Activated naive CD4-positive, alpha-beta T cell (primary cell): ENCODE results near the gene HRH2.
A peak's percentile ranks its signal among the peaks of the same experiment; 100 is the strongest.

Experiments used
- DNase-seq, 4 experiments: peaks; one replicate each; lab custom pipeline; 2025; lab: John Stamatoyannopoulos, UW

HRH2 gene

DNA sequence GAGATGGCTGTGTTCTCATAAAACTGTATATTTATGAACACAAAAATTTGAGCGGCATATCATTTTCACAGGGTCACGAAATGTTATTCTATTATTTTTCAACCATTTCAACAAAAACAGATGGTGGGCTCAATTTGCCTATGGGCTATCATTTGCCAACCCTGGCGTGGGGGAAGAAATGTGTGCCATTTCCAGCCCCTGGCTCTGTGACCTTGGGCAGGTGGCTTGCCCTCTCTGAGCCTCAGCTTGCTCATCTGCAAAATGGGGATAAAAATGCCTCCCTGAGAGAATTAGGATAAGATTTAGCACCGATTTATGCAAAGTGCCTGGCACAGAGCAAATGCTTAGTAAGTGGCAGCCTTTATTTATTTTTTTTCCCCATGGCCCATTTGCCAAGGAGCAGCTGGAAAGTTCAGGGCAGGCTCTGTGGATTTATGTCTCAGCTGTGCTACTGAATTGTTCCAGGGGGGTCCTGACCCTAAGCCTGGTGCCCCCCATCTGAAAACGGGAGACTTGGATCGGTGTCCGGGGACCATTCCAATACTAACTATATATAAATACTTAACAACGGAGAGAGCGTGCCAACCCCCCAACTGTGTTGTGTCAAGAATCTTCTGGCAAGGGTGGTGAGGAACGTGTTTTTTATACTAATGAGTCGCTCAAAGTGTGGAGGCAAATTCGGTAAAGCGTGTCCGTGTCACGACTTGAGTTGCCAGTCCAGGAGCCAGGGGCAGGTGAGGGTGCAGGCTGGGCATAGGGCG lies 34.5 kb downstream of the HRH2 start:
- no peak for DNase-seq

DNA sequence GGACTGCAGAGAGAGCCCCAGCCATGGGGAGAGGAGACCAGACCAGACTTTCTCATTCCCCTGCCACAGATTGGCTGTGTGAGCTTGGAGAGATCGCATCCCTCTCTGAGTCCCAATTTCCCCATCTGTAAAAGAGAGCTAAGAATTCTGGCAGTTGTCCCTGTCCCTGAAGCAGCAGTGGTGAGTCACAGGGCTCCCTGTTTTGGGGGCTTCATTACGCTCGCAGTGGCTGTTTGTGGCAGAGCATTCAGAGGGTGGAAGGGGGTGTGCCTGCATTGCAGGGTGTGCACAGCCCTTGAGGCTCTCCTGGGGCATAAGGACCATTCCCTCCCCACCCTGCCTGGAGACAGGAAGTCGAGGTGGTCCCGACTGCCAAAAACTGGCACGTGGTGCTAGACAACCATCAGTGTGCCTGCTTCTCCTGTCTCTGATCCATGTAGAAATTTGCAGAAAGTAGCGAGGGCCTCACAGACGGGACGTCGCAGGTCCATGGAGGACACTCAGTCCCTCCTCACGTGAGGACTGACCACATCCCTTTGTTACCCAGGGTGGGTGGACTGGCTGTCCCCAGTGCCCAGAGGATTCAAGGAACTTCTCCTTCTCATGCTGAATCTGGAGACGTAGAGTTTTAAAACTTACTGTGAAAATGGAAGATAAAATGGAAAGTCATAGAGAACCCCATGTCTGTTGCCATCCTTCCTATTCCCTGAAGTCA lies 35.3 kb downstream of the HRH2 start:
- DNase-seq, result no peak

DNA sequence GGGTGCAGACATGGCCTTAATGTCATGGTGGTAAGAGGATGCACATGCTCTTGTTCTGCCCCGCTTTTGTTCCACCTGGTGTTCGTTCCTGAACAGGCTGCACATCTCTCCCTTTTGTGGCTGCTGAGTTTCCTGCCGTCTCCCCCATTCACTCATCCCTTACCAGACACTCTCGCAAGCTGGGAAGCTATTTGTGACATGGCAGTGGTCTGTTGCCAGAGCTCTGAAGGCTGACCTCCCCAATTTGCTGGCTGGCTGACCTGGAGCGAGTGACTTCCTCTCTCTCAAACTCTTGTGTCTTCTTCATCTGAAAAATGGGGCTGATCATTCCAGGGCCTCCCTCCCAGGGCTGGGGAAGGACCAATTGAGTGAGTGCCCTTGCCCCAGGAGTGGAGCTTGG lies 35.9 kb downstream of the HRH2 start:
- DNase-seq, result no peak

DNA sequence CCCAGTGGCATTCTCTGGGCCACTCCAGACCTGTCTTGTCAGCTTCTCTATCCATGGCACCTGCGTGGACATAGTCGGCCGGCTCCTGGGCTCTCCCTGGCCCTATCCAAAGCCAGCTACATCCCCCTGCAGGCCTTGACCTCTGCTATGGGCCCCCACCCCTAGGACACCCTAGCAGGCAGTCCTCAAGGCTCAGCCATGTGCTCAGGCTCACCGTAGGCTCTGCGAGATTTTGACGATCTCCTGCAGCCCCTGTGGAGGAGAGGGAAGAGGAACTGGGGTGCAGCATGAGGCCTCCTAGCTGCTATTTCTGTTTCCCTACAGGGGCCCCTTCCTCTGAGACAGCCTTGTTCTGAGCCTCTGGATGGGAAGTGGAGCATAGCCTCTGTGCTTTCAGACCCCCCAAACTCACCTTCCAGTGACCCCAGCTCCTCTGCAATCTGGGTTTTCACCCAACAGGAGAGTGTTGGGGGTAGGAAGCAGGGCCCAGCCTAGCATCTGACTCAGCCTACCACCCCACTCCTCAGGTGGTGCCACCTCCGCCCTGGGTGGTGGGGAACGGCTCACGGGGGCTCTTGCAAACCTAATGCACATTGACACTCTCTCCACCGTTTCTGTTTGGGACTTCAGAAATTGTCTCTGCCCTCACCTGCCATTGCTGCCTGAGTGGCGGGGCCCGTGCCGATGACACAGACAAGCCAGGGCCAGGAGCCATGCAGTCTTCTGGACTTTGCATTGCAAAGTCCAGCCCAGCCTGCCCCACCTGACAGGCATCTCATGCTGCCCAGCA lies 36.7 kb downstream of the HRH2 start:
- DNase-seq, result no peak

DNA sequence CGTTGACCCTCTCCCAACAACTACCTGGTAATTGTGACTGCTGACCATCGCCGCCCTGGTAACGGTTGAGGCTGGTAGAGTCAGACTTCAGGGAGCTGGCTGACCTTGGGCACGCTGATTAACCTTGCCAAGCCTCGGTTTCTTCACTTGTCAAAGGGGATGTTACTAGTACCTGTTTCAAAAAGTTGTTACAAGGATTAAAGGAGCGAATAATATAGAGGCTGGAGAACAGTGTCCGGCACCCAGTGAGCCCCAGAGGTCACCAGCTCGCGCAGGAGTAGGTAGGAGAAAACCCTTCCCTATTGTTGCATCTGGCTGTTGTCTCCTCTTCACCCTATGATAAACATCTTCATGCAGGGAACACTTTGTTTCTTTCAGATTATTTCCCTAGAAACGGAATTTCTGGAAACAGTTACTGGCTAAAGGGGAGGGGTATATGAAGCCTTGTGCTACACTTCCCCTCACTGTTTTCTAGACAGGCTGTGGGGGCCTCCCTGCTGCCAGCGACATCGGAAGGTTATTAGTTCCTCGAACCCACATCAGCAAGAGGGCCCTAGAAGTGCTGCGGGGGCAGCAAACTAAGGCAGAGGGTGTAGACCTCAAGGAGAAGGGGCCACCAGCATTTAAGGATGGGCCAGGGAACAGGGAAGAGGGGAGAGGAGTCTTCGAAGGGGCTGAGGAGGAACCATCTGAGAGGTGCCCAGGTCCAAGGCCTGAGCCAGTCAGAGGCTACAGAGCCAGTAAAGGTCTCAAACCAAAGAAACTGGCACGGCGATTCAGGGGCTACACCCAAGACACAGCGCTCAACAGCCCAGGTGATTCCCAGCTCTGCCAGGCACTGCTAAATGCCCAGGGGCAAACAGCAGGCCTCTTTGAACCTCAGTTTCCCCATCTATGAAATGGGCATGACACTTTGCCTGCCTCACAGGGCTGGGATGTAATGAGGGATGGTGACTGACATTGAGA lies 37.6 kb downstream of the HRH2 start:
- no peak for DNase-seq

DNA sequence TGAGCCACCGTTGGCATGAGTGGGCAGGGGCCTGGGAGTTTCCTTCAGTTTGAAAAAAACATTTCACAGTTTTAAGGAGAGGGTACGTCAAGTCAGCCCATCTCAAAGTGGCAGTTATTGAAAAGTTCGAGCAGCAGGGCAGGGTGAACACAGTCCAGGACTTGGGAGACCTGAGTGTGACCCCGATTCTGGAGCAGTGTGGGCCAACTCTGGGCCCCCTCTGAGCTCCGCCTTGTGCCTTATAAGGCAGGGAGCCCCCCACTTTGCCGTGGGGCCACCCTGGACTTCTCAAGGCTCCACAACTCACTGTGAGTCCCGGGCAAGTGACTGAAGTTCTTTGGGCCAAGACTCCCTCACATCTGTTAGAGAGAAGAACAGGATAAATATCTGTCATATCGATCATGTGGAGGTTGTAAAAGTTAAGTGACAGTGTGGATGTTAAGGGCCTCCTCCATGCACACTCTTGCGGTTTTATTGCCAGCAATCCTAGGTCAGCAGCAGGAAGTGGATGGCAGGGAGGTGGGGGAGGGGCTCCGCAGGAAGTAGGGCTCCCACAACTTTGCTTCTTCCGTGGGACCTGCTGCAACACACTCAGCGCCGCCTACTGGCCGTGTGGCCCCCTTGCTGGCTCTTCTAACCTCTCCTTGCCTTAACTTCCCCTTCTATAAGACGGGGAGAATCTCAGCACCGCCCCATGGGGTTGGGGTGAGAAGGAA lies 38.4 kb downstream of the HRH2 start:
- peak; percentile 35 to 67 (median 55) for DNase-seq

DNA sequence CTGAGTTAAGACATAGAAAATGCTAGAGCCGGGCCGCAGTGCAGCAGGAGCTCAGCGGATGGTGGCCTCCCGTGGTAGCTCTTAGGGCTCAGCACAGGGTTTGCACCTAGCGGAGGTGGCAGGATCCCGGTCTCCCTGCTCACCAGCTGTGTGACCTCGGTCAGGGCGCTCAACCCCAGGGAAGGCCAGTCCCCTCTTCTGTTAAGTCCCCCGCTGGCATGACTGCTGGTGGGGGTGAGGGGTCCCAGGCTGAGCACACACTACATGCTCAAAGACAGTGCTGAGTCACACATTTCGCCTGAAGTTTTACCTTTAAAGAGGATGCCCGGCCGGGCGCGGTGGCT lies 39.0 kb downstream of the HRH2 start:
- DNase-seq, result no peak

DNA sequence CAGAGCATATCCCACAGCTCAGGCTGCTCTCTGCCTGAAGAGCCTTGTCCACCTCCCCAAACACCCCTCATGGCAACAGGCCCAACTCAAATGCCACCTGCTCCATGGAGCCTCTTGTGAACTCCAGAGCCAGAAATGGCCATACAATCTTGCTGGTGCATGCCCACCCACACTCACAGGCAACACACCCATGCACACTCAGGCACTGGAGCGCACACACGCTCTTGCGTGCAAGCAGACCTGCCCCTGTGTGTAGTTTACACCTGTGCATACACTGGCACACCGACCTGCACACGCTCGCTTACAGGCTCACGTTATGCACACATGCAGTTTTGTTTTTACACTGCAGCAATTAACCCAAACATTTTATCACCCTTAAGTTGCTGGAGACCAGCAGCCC lies 40.0 kb downstream of the HRH2 start:
- DNase-seq, result no peak

DNA sequence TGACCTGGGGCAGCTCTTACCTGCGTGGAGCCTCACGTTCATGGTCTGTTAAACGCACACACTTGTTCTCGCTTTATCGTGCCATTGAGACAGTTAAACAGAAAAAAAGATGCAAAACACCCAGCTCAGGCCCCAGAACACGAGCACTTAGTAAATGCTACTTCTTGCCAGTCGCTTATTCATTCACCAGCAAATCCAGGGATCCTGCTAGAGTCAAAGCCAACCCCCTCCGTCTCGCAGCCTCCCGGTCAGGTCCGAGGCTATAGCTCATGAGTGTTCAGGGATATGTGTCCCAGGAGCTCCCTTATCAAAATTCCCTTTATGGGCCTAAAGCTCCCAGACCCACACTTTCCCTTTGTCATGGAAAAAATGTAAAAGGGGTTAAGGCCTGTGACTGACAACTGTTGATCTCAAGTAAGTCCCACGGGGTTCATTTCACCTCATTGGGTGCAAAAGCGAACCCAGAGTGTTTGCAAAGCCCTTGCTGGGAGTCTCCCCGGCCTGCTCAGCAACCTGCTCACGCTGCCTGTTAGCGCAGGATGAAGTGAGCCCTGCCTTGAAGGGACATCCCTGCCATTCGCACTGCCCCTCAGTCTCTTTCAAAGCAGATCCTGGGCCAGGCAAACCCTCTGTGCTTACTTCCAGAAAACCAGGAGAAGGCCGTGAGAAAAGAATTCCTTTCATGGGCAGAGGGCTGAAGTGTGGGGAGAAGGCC lies 40.7 kb downstream of the HRH2 start:
- DNase-seq, result no peak

DNA sequence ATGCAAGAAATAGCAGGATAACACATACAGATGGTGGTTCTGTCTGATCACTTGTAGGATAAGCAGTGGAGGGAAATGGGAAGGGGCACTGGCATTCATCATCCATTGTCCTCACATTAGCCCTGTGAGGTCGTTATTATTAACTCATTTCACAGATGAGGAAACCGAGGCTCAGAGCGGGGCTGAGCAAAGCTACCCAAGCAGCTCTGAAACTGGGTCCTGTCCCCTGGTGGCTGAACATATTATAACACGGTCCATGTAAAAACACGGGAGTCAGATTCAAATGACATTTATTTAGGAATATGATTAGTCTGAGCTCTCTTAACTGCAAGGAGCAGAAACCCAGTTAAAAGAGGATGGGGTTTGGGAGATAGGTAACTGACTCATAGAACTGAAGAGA lies 43.1 kb downstream of the HRH2 start:
- DNase-seq, result no peak

DNA sequence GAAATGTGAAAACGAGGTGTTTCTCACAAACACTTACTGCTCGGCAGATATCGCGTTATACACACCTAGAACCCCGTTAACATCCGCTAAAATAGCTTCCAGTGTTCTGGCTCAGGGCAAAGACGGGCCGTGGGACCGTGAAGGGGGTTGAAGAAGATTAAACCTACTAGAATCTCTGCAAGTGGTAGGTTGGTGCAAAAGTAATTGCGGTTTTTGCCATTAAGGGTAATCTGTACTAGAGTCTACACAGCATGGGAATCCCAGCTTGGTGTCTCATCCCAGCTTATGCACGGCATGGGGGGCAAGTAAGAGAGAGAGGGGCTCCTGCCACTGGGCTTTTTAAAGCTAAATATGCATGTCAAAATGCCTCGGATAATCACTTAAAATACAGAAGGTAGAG lies 43.9 kb downstream of the HRH2 start:
- DNase-seq, result no peak

DNA sequence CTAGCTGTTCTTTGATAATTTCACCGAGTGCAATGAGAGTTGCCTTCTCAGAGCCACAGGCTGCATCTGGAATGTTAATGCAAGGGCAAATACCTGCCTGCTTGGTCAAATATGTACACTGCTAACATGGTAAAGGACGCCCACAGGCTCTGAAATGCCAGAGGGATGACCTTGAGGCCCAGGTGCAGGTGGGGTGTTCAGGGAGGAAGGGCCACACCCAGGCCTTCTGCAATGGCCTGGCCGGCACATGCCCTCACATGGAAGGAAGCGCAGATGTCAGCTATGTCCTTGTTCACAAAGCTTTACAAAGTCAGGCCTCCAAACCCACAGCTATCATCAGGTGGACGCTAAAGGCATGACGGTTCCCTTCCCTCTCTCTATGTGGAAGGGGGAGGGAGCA lies 48.6 kb downstream of the HRH2 start:
- no peak for DNase-seq

DNA sequence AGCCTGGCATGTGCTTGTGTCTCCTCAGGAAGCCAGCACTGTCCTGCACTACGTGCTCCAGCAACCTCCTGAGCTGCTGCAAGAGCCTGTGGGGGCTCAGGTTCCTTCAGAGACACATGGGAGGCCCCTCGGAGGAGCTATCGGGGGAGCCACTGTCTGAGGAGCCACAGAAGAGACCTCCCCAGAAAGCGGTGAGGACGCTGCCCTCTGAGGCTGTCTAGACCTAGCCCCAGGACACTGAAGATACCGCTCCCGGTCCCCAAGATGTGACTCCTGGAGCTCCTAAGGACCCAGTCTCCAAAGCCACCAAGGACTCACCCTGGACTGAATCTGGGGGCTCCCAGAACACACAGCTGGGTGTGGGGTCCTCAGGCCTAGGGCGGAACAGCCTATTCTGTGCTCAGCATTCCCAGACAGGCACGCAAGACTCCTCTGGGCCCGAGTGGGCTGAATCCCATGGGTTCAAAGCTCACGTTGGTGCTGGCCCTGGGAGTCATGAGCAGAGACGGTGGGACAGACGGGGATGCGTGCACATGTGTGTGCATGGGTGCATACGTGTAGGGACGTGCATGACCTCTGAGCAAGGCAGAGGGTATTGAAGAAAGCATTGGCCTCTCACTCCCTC lies 50.0 kb downstream of the HRH2 start:
- no peak for DNase-seq

DNA sequence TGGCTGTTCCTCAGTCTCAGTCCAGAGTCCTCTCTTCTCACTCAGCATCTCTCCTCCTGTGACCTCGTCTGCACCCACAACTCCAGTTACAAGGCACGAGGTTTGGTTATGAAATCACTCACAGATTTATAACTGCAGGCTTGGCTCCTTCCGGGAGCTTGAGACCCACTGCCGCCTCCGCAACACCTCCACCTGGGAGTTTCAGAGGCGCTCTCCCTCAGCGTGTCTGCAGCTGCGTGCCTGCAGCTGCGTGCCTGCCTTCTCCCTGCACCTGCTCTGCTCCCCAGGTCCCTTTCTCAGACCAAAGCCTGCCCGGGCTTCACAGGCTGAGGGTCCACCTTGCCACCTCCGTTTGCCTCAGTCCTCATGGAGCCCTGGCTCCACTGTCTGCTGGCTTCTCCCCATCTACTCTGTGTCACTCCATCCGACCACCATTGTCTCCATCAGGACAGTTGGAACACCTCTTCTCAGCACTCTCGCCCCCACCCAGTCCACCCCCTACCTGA lies 51.5 kb downstream of the HRH2 start:
- no peak for DNase-seq

DNA sequence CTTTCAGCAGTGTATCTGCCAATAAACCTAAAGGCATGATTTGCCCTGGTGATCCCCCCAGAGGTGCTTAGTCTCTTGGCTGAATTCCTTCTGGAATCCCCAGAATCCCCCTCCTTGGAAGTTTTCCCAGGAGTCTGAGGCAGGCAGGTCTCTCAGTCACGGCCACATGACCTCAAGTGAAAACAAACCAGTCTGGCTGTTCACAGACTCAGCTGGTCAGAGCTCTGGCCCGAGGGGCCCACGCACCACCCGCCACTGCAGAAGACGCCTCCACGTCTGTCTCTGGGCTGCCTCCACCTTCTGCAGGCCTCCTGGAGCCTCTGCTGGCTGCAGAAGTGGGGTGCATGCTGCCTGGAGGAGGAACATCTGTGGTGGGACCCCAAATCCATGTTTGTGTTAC lies 52.5 kb downstream of the HRH2 start:
- no peak for DNase-seq

DNA sequence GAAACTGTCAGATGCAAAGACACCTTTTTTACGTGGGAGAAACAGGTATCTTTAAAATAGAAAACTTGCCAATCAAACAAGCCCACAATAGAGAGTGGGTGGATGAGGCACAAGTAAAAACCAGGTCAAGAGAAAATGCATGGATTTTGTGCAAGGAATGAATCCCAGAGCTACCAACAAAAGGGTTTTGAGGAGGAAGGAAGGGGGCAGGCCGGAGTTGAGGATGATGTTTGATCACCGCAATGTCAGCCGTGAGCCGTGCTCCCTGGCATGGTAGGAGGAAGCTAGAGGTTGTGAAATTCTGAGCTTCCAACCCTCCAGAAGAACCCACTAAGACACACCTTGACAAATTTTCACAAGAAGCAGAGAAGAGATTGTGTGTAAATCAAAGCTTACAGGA lies 53.2 kb downstream of the HRH2 start:
- no peak for DNase-seq

DNA sequence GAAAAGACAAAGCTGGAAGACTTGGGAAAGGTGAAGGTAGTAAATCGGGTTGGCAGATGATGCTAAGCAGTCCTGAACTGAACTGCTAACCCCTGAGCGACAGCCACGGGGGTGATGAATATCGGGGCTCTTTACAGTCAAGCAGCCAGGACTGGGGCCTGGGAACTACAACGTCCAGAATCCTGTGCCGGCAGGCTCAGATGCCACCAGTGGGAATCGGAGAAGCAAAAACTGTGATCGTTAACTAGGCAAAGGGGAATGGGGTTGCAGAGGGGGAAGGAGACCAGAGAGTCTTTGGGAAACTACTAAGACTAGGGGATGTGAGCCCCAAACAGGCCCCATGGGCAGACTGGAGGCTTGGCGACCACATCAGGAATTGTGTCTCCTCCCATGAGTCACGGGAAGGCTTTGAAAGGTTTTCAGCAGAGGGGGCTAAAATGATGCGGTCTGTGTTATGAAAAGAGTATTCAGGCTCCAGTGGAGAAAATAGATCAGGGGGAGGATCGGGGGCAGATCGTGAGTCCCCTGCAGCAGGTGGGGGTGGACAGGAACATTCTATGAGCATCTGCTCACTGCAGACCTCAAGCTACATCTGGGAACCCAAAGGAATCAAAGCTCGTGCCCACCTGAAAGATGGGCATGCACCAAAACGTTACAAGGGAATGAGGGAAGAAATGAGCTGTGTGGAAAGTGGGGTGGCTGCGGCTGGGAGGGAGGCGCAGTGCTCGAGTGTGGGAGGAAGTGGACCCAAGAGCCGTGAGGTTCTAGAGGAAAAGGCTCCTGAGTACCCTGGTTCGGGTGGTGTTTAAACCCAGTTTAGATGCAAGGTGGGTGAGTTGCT lies 53.8 kb downstream of the HRH2 start:
- no peak for DNase-seq

DNA sequence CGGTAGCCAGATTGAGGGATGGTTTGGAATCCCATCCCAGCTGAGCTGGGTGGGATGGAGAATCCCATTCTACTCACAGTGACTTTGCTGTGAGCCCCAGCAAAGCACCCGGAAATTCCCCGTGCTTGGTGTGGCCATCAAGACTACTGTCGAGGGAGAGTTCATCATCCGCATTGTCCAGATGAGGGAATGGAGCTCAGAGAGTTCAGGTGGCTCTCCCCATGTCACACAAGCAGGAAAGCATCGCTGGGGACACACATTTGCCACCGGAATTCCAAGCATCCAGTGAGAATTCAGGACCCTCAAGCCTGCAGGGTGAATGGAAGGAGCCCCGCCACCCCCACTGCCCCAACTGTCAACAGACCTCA lies 54.4 kb downstream of the HRH2 start:
- DNase-seq, result no peak

DNA sequence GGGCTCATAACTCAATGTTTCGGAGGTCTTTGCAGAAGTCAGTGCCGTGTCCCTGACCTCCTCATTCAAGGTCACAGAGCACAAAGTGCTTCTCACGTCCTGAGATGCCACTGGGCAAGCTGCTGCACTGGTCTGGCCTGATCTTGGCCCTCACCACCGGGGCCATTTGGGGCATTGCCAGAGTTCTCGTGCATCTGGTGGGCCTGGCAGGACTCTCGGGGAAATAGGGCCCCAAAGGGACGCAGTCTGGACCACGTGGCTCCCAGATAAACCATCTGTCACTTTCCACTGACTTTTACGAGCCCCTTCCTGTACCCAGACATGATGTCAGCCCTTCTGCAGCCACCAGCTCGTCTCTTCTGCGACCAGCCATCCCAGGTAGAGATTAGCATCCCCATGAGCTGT lies 54.8 kb downstream of the HRH2 start:
- DNase-seq, result no peak
